Measurements from ENCODE around the gene ANKLE1.

The ANKLE1 gene

DNA sequence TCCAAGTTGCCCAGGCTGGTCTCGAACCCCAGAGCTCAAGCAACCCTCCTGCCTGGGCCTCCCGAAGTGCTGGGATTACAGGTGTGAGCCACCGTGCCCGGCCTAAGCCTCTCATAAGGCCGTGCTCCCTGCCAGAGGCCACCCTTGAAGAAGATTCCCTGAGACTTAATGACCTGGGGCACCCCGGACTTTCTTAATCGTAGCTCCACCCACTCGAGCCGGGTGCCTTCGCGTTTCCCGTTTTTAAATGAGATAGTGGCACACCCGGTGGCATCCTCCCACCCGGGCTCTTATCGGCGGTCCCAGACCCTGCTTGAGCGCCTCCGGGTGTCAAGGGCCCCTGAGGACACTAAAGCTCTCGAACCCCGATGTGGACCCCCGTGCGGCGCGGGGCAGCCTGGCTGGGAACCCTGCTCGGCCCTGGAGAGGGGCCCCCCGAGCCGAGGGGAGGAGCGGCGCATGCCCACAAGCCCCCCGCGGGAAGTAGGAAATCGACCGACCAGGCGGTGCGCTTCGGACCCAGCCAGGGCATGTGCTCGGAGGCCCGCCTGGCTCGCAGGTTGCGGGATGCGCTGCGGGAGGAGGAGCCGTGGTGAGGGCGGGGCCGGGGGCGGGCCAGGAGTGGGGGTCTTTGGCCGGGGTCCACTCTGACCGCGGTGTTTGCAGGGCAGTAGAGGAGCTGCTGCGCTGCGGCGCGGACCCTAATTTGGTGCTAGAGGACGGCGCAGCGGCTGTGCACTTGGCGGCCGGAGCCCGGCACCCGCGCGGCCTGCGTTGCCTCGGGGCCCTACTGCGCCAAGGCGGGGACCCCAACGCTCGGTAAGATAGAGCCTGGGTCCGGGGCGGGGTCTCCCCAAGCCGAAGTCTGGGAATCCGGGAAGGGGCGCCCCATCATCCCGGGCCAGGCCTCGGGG is at the start of gene ANKLE1:
Gene ANKLE1, plus strand, starts transcription at position 511 of the 914 bp plus-strand sequence. Its CDS starts 20 bp downstream, at position 531.
- peak; percentile 15 for DNase-seq

DNA sequence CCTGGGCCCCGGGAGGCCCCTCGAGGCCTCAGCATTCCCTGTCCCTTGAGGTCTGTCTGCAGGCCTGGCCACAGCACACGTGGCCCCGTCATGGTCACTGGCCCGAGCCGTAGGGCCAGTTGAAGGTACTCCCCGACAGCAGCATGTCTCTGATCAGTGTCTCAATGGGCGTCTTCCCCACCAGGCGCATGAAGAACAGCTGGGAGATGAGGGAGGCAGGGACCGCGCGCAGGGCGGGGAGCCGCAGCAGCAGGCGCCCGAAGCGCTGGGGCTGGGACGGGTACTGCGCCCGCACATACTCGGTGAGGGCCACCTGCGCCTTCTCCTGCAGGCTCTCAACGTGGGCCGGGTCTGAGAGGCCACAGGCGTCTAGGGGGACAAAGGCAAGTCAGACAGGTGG is 49.4 kb upstream of the ANKLE1 start:
- DNase-seq: no peak

DNA sequence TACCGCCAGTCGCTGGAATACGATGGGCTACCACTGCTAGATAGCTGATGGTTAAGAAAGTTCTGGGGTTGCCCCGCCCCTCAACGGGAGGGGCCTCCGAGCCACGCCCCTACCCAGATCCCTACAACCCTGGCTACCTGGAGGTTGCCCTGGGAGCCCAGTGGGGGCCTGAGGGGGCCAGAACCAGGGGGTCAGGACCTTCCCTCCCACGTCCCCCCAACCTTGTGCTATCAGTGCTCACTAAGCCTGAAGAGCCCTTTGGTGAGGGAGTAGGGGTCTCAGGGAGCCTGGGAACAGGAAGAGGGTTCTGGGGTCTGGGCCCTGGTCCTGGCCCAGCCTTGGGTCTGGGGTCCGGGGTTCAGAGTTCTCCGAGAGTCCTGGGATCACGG is 46.8 kb upstream of the ANKLE1 start:
- DNase-seq: peak; percentile 26

DNA sequence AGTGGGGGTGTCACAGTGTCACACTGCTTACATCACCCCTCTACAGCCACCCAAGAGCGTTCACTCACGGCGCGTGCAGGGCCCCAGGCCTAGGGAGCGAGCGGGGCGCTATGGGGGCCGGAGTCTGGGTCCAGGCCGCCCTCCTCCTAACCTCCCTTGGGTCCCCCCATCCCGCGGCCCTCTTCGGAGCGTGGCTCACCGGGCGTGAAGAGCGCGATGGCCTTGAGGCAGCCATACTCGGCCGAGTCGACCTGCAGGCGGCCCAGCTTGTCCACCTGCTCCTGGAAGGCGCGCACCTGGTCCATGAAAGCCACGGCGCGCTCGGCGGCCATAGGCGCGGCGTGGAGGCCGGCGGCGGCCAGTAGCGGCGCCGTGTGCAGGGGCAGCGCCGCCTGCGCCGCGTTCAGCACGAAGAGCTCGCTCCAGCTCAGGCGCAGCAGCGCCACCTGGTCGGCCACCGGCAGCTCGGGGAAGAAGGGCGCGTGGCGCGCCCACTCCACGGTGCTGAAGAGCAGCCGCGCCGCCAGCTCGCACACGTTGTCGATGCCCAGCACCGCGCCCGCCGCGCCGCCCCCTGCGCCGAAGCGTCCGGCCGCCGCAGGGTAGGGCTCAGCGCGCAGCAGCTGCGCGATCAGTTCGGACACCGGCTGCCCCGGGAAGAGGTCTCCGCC is 46.3 kb upstream of the ANKLE1 start:
- peak; percentile 47 for DNase-seq

GRCh38 chr19:17235971-17236777 is 45.5 kb upstream of the ANKLE1 start:
- DNase-seq: peak; percentile 20

DNA sequence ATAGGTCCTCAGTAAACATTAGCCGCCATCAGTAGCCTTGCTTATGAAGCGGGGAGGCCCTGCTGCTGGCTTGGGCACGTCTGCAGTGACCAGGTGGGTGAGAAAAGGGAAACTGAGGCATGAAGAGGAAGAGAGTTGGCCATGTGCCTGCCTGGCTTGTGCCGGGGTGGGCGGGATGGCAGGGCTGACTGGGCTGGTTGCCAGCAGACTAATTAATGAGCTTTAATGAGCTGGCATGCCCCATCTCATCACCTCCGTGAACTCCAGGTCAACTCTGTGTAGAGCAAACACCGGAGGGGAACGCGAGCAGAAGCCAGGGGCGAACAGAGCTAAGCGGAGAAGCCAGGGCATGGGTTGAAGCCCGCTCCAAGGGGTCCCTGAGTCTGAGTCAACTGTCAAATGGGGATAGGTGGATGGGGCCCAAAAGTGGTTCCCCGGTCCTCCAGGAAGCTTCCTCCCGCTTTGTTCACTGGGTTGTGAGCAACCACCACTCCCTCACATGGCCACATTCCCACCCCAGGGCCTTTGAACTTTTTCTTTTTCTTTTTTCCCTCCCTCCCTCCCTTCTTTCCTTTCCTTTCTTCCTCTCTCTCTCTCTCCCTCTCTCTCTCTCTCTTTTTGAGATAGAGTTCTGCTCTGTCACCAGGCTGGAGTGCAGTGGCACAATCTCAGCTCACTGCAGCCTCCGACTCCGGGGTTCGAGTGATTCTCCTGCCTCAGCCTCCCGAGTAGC is 44.7 kb upstream of the ANKLE1 start:
- no peak for DNase-seq

DNA sequence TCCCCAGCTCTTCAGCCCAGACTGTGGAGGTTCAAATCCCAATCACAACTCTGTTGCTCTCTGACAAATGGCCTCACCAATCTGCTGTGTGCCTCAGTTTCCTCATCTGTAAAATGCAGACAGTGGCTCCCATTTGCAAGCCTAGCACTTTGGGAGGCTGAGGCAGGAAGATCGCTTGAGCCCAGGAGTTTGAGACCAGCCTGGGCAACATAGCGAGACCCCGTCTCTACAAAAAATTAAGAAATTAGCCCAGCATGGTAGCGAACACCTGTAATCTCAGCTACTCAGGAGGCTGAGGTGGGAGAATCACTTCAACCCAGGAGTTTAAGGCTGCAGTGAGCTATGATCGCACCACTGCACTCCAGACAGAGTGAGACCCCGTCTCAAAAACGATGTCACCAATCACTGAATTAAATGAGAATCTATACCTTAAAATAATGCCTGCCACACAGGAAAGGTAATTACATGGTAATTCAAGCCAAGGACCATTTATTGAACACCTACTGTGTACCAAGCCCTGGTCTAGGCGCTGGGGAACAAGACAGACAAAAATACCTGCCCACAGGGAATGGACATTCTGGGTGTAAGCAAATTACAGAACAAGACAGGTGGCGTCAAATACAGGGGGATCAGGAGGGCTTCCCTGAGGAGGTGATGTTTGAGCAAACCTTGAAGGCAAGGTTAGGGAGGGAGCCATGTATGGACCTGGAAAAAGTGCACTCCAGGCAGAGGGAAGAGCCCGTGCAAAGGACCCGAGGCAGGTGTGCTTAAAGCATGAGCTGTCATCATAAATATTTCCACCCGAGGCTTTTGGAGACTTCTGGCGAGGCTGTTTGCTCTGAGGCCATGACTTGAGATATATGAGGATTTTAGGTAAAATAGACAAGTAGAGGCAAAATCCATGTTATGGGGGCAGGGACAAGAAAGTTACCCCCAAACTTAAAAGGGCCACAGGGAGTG is 43.7 kb upstream of the ANKLE1 start:
- DNase-seq: no peak

GRCh38 chr19:17240062-17240752 is 41.5 kb upstream of the ANKLE1 start:
- no peak for DNase-seq

- DNase-seq: no peak
Measured at GRCh38 chr19:17240826-17241399, 40.8 kb upstream of the ANKLE1 start.

DNA sequence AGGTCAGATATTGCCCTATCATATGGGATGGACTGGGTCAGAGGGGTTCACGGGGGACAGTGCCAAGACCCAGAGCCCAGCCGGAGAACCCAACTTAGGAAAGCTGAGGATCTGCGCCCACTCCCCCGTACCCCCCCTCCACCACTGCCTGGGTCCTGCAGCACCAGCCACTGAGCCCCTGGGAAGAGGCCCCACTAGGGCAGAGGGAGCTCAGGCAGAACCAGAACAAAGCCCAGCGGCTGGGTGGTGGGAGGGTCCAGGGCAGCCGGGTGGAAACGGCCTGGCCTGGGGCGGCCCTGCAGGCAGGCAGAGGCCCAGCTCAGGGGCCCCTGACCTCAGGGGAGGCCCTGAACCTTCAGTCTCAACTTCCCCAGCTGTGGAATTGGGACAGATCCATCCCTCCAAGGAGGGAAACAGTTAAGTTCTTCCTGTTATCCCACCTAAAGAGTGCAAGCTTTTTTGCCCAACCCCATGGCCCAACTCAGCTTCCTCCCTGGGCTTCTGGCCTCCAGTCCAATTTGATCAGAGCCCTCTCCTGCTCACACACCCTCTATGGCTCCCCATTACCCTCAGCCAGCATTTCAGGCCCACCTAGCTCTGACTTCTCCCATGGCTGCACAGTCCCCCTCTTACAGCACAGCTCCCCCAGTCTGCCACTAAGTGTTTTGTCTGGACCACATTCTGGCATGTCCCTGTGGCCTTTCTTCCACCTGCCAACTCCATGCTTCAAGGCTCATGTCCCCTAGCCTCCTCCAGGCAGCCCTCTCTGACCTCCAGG is 39.1 kb upstream of the ANKLE1 start:
- DNase-seq: no peak

GRCh38 chr19:17243211-17243829 is 38.4 kb upstream of the ANKLE1 start:
- no peak for DNase-seq

- peak; percentile 4 for DNase-seq
Measured at GRCh38 chr19:17243830-17244617, 37.7 kb upstream of the ANKLE1 start.

DNA sequence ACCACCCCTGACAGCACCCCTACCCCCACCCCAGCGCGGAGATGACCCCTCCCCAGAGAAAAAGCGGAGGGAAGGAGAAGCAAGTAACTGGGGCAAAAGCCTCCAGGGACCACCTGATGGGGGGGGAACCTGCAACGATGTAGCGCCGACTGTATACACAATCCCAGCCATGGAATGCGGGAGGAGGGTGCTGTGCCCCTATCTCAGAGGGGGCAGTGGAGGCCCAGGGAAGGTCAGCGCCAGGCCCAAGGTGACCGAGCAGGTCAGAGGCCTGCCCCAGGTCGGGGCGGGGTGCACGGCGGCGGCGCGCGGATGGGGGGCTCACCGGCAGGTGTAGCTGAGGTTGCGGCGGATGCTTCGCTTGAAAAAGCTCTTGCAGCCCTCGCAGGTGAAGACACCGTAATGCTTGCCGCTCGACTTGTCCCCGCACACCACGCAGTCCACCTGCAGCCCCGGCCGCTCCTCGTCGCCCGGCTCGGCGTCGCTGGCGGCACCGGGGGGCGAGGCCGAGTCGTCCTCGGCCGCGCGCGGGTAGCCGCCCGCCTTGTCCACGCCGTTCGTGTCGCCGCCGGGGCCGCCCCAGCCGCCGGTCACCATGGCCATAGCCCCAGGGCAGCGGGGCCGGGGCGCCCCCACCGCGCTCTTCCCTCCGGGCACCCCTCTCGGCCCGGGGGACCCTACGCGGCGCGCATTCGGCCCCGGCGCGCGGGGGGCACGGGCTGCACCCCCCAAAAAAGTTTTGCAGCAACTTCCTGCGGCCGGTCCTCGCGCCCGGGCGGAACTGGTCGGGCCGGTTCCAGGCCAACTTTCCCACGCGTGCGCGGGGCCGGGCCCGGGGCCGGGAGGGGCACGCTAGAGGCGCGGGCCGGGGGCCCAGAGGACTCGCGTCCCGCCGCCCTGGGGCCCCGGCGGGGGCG is 36.8 kb upstream of the ANKLE1 start:
- no peak for DNase-seq

DNA sequence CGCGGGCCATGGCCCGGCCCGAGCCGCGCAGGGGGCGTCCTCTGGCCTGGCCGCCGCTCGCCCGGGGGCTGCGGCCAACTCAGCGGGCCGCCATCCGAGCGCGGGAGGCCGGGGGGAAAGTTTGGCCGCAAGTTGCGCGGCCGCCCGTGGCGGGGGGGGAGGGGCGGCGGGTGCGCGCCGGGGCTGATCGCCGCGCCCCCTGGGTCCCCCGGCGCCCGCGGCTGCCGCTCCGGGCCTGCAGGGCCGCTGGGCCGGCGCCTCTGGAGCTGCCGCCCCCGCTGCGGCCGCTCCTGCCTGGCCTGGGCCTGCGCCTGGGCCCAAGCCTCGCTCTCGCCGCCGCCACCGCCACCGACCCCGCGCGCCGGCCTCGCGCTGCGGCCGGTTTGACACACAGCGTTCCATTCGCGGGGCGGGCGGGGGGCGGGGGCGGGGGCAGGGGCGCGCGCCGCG is 36.1 kb upstream of the ANKLE1 start, which contains the start of gene NR2F6:
Gene NR2F6, minus strand, starts transcription at position 385 of the 450 bp plus-strand sequence. CDS start 699 bp downstream, outside the sequence.
- no peak for DNase-seq

GRCh38 chr19:17246681-17247425 is 34.8 kb upstream of the ANKLE1 start:
- DNase-seq: peak; percentile 45

Measured in DMS79 treated with DMSO at 0.1 percent for 48 hours (cell line).